Fibroblast of lung (primary cell): ENCODE results near the gene ASCC3.

Experiments
- EZH2 ChIP-seq: IDR thresholded peaks from 2 replicates; pipeline ENCODE4 v1.5.1; 2012; ENCODE audit warnings: low read length, control low read depth, mild to moderate bottlenecking; ENCODE audit errors: missing control alignments
- TF ChIP-seq, protein P1 (sequence below), 2 donors: IDR thresholded peaks in 1 of 2; conservative IDR thresholded peaks in 1 of 2; 1 replicate in 1 of 2; 2 replicates in 1 of 2; pipeline ENCODE4 v1.5.1; 2011 to 2012; ENCODE audit warnings: low read length in 2 of 2, control low read depth in 1 of 2, inconsistent platforms in 1 of 2, low read depth in 1 of 2, mild to moderate bottlenecking in 1 of 2

DNA sequence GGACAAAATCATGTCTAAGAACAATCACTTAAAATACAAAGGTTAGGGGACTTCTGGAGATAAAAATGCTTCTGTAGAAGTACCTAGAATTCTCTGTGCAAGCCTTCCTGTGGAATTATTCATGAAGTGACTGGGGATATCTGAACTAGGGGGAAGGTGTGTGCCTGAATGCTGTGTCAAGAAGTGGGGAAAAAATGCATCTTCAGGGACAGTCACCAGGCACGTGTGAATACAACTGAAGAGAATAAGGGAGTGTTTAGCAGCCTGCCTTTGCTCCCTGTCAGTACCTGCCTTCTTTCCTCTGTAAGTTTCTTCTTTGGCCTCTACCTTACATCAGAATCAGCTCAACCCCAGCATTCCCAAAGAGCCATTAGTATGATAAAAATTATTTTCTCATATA lies 201.0 kb downstream of the ASCC3 start:
- TF ChIP-seq, protein P1, sequence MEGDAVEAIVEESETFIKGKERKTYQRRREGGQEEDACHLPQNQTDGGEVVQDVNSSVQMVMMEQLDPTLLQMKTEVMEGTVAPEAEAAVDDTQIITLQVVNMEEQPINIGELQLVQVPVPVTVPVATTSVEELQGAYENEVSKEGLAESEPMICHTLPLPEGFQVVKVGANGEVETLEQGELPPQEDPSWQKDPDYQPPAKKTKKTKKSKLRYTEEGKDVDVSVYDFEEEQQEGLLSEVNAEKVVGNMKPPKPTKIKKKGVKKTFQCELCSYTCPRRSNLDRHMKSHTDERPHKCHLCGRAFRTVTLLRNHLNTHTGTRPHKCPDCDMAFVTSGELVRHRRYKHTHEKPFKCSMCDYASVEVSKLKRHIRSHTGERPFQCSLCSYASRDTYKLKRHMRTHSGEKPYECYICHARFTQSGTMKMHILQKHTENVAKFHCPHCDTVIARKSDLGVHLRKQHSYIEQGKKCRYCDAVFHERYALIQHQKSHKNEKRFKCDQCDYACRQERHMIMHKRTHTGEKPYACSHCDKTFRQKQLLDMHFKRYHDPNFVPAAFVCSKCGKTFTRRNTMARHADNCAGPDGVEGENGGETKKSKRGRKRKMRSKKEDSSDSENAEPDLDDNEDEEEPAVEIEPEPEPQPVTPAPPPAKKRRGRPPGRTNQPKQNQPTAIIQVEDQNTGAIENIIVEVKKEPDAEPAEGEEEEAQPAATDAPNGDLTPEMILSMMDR (conservative IDR thresholded peaks at IDR 0.05 in 1 of 2, IDR thresholded peaks at IDR 0.05 in 1 of 2; ENCODE audit: low read depth in 1 of 2, low read length in 2 of 2) = no peak
- TF ChIP-seq EZH2 = no peak
